HCT116 (cell line): ENCODE measurements around the gene COL23A1. TPM values are rescaled to one million over a fixed set of nuclear protein-coding genes. Genes with fewer than 3 reads are reported as not detected.

ENCODE experiments used
- ATAC-seq: fragments of 200-7000 bp; cut with Tn5 transposase; 2 replicates; pipeline ENCODE4 v1.9.1; 2020; ENCODE audit warnings: mild to moderate bottlenecking, moderate library complexity
- BruUV-seq: library from RNA; stranded (reverse); fragments of 400-500 nt; replicated peaks from 2 replicates; lab custom pipeline; 2021; lab: Mats Ljungman, UMichigan
- CTCF ChIA-PET: fragments of 300-600 bp; sonication (Branson Sonifier 250); formaldehyde crosslinking; loops from one replicate; lab custom pipeline; 2021; ENCODE audit warnings: antibody characterized with exemption; lab: Charles Lee
- POLR2A ChIA-PET: fragments of 300-600, 350-600 bp; sonication (Branson Sonifier 250); formaldehyde crosslinking; loops from one replicate; lab custom pipeline; 2021; ENCODE audit warnings: antibody characterized with exemption; lab: Charles Lee
- RAD21 ChIA-PET, 2 experiments: fragments of 300-600 bp; sonication (Branson Sonifier 250); formaldehyde crosslinking; loops; one replicate each; lab custom pipeline; 2023; ENCODE audit warnings: low total read pairs in 2 of 2; ENCODE audit not compliant: uncharacterized antibody in 2 of 2, unreplicated experiment in 2 of 2, low non-redundant PET in 1 of 2; lab: Charles Lee
- DNase-seq: peaks from one replicate; pipeline ENCODE4 v3.0.0-alpha.2; 2010; ENCODE audit warnings: low read depth, low spot score
- H2AFZ ChIP-seq: fragments of 200-600 bp; shearing (Covaris generic), sonication (generic); 2 replicates; pipeline ENCODE4 v1.6.1; 2017; ENCODE audit warnings: low read depth, mixed run types, mixed read lengths, antibody characterized with exemption, low read length; ENCODE audit not compliant: poor library complexity, severe bottlenecking
- H3K27ac ChIP-seq: 2 replicates; pipeline ENCODE4 v1.5.1; 2012; ENCODE audit warnings: low read depth, low read length
- H3K27me3 ChIP-seq: fragments of 200-600 bp; sonication (generic); 2 replicates; pipeline ENCODE4 v1.6.1; 2016; ENCODE audit warnings: mixed run types, low read length, mixed read lengths; ENCODE audit not compliant: insufficient read depth
- H3K36me3 ChIP-seq, 2 experiments: fragments of 200-500 bp in 1 of 2; fragments of 200-600 bp in 1 of 2; sonication (Bioruptor generic) in 1 of 2; sonication (generic) in 1 of 2; 2 replicates each; pipeline versions ENCODE4 v1.5.1 to v1.6.1; 2014 to 2016; ENCODE audit warnings: low read length in 2 of 2, inconsistent platforms in 1 of 2, mixed read lengths in 1 of 2, mixed run types in 1 of 2; ENCODE audit not compliant: insufficient read depth in 2 of 2, control insufficient read depth in 1 of 2
- H3K4me1 ChIP-seq, 2 experiments: fragments of 200-600 bp in 1 of 2; sonication (generic) in 1 of 2; 2 replicates each; pipeline versions ENCODE4 v1.5.1 to v1.6.1; 2012 to 2017; ENCODE audit warnings: low read length in 2 of 2, inconsistent platforms in 1 of 2, mild to moderate bottlenecking in 1 of 2, mixed read lengths in 1 of 2, mixed run types in 1 of 2, moderate library complexity in 1 of 2; ENCODE audit not compliant: insufficient read depth in 2 of 2, control insufficient read depth in 1 of 2
- H3K4me2 ChIP-seq: fragments of 200-600 bp; sonication (generic); 2 replicates; pipeline ENCODE4 v1.6.1; 2017; ENCODE audit warnings: mixed run types, low read length, mixed read lengths
- H3K4me3 ChIP-seq, 2 experiments: fragments of 200-600 bp in 1 of 2; sonication (generic) in 1 of 2; replicated peaks in 1 of 2; 2 replicates each; pipeline ENCODE4 v1.5.1; 2011 to 2016; ENCODE audit warnings: low read length in 2 of 2, control low read depth in 1 of 2, low read depth in 1 of 2, mild to moderate bottlenecking in 1 of 2, mixed read lengths in 1 of 2, mixed run types in 1 of 2
- H3K79me2 ChIP-seq: fragments of 200-600 bp; sonication (generic); 2 replicates; pipeline ENCODE4 v1.6.1; 2017; ENCODE audit warnings: mild to moderate bottlenecking, mixed run types, low read length, moderate library complexity, mixed read lengths; ENCODE audit not compliant: insufficient read depth
- H3K9ac ChIP-seq: fragments of 200-600 bp; sonication (generic); 2 replicates; pipeline ENCODE4 v1.6.1; 2016; ENCODE audit warnings: low read length, mixed read lengths
- H3K9me2 ChIP-seq: fragments of 200-600 bp; sonication (generic), shearing (Covaris generic); 2 replicates; pipeline ENCODE4 v1.6.1; 2017; ENCODE audit warnings: mixed run types, mild to moderate bottlenecking, moderate library complexity; ENCODE audit not compliant: insufficient read depth
- H3K9me3 ChIP-seq, 2 experiments: fragments of 200-500 bp in 1 of 2; fragments of 200-600 bp in 1 of 2; sonication (Bioruptor generic) in 1 of 2; sonication (generic) in 1 of 2; 2 replicates each; pipeline ENCODE4 v1.6.1; 2014 to 2017; ENCODE audit warnings: low read length in 2 of 2, mixed read lengths in 2 of 2, inconsistent platforms in 1 of 2, low read depth in 1 of 2, mild to moderate bottlenecking in 1 of 2, mixed run types in 1 of 2, moderate library complexity in 1 of 2; ENCODE audit not compliant: control insufficient read depth in 1 of 2, insufficient read depth in 1 of 2
- H4K20me1 ChIP-seq: fragments of 200-600 bp; sonication (generic), shearing (Covaris generic); 2 replicates; pipeline ENCODE4 v1.6.1; 2017; ENCODE audit warnings: mixed run types, mild to moderate bottlenecking, moderate library complexity; ENCODE audit not compliant: insufficient read depth
- CBX3 ChIP-seq: IDR thresholded peaks from 2 replicates; pipeline ENCODE4 v1.6.1; 2012; ENCODE audit warnings: low read depth
- CEBPB ChIP-seq: IDR thresholded peaks from 2 replicates; pipeline ENCODE4 v1.6.1; 2012; ENCODE audit warnings: low read depth
- CTCF ChIP-seq, 3 experiments: fragments of 200-600 bp in 1 of 3; sonication (generic) in 1 of 3; IDR thresholded peaks in 2 of 3; conservative IDR thresholded peaks in 1 of 3; 2 replicates each; pipeline ENCODE4 v1.5.1; 2012 to 2017; ENCODE audit warnings: low read depth in 2 of 3, low read length in 2 of 3, antibody characterized with exemption in 1 of 3, borderline replicate concordance in 1 of 3, control low read depth in 1 of 3, mild to moderate bottlenecking in 1 of 3, mixed read lengths in 1 of 3, mixed run types in 1 of 3, moderate library complexity in 1 of 3; ENCODE audit not compliant: insufficient read depth in 1 of 3
- EGR1 ChIP-seq: IDR thresholded peaks from 2 replicates; pipeline ENCODE4 v1.6.1; 2012; ENCODE audit warnings: low read depth
- ELF1 ChIP-seq: IDR thresholded peaks from 2 replicates; pipeline ENCODE4 v1.6.1; 2012; ENCODE audit warnings: low read depth, borderline replicate concordance
- EZH2 ChIP-seq: fragments of 200-600 bp; sonication (generic); IDR thresholded peaks from 2 replicates; pipeline ENCODE4 v1.6.1; 2017; ENCODE audit warnings: antibody characterized with exemption, mixed run types
- FOSL1 ChIP-seq: IDR thresholded peaks from 2 replicates; pipeline ENCODE4 v1.6.1; 2012; ENCODE audit warnings: low read depth
- POLR2A ChIP-seq: IDR thresholded peaks from 2 replicates; pipeline ENCODE4 v1.7.0; 2011; ENCODE audit warnings: borderline replicate concordance; ENCODE audit not compliant: insufficient read depth, insufficient read length; ENCODE audit errors: extremely low read depth
- POLR2AphosphoS5 ChIP-seq: IDR thresholded peaks from 2 replicates; pipeline ENCODE4 v1.6.1; 2011; ENCODE audit warnings: mild to moderate bottlenecking, low read depth, low read length, moderate library complexity
- RAD21 ChIP-seq: IDR thresholded peaks from 2 replicates; pipeline ENCODE4 v1.6.1; 2012; ENCODE audit warnings: low read depth, mild to moderate bottlenecking
- SIN3A ChIP-seq: IDR thresholded peaks from 2 replicates; pipeline ENCODE4 v1.6.1; 2012; ENCODE audit warnings: low read depth
- SP1 ChIP-seq: IDR thresholded peaks from 2 replicates; pipeline ENCODE4 v1.6.1; 2012; ENCODE audit warnings: low read depth
- SRF ChIP-seq: IDR thresholded peaks from 2 replicates; pipeline ENCODE4 v1.6.1; 2012; ENCODE audit warnings: low read depth
- TCF7L2 ChIP-seq: IDR thresholded peaks from 2 replicates; pipeline ENCODE4 v1.7.0; 2011; ENCODE audit warnings: borderline replicate concordance, inconsistent platforms; ENCODE audit not compliant: insufficient read depth, insufficient read length; ENCODE audit errors: extremely low read depth
- YY1 ChIP-seq: IDR thresholded peaks from 2 replicates; pipeline ENCODE4 v1.6.1; 2011; ENCODE audit warnings: low read length, low read depth, moderate library complexity, mild to moderate bottlenecking; ENCODE audit not compliant: insufficient replicate concordance; ENCODE audit errors: extremely low read depth
- ZBTB33 ChIP-seq: IDR thresholded peaks from 2 replicates; pipeline ENCODE4 v1.6.1; 2011; ENCODE audit warnings: mild to moderate bottlenecking, low read length, moderate library complexity; ENCODE audit not compliant: insufficient replicate concordance; ENCODE audit errors: extremely low read depth
- ZFX ChIP-seq: fragments of 450-650 bp; IDR thresholded peaks from 2 replicates; pipeline ENCODE4 v1.6.1; 2017
- ZNF274 ChIP-seq: fragments of 200-500 bp; sonication (Bioruptor generic); IDR thresholded peaks from 2 replicates; pipeline ENCODE4 v1.6.1; 2014; ENCODE audit warnings: mild to moderate bottlenecking, low read depth, low read length, inconsistent platforms
- intact Hi-C: fragments of 100-400 bp; cut with micrococcal nuclease; formaldehyde crosslinking; loops from 2 replicates; pipeline ENCODE4 v1.10.0; 2022
- total RNA-seq: library from RNA; stranded (reverse); gene quantifications from one replicate; pipeline ENCODE4 v1.2.1, GENCODE V29; 2021; ENCODE audit not compliant: unreplicated experiment
- TF ChIP-seq, protein P1 (sequence below): IDR thresholded peaks from 2 replicates; pipeline ENCODE4 v1.6.1; 2012

Gene COL23A1
- total RNA-seq, 1 experiment from 2014 or later: not detected

DNA sequence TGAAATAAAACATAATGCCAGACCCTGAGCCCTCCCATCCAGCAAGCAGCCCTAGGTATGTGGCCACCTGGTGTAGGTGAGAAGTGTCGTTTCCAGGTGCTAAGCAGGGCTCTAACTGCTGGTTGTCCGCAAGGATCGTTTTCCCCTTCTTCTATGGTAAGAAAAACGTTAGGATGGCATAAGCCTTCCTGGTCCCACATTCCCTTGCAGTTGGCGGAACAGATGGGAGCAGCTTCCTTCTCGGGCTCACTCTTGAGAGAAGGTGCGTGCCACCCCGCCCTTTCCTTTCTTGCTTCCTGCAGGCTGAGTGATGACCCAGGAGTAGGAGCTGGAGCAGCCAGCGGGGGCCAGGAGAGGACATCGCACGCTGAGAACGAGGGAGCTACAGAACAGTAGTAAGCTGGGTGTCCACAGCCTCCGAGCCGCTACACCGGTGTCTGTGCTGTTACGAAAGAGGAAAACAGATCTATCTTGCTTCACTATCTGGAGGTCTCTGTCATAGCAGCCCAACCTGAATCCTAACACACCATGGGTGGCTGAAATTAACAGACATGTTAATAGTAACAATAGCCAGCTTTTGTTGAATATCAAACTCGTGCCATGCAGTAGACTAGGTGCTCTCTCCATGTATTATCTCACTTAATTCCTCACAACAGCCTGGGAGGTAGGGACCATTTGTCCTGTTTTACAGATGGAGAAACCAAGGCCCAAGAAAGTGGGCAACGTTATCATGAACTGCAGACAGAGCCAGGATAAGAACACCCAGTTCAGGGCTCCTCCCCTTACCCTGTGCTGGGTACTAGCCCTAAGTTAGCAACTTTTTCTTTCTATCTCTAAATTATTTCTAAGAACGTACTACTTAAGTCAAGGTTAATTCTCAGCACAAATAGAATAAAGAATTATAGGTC is 139.8 kb downstream of the COL23A1 start:
- RAD21 ChIA-PET: no interaction called here
- Histone ChIP-seq H3K4me1 (no peaks in the 10 kb centered on the region), H3K9ac (no peak overlapping the region), H4K20me1 (no peaks in the 10 kb centered on the region), H3K9me2 (no peaks in the 10 kb centered on the region), H3K36me3 (no peaks in the 10 kb centered on the region), H3K4me2 (no peak overlapping the region), H2AFZ (no peak overlapping the region), H3K79me2 (no peaks in the 10 kb centered on the region), H3K27ac (no peak overlapping the region), H3K4me3 (no peak overlapping the region), H3K9me3 (no peaks in the 10 kb centered on the region), H3K27me3 (no peaks in the 10 kb centered on the region)
- CTCF ChIA-PET: interaction anchor here (1.1 kb wide), 1 partner anchor 11 kb away, joined by 4 read pairs; no protein-coding TSS in a partner anchor
- BruUV-seq: no TSS peak
- ATAC-seq (no peak), DNase-seq (no peak)
- no peak for TF ChIP-seq POLR2AphosphoS5
- no peak for TF ChIP-seq CBX3
- TF ChIP-seq CTCF (IDR thresholded peaks at IDR 0.05 in 2 of 3, conservative IDR thresholded peaks at IDR 0.05 in 1 of 3; ENCODE audit: borderline replicate concordance in 1 of 3, insufficient read depth in 1 of 3, low read depth in 2 of 3, low read length in 2 of 3): no peak
- no peak for TF ChIP-seq ZFX
- TF ChIP-seq ELF1: no peak
- TF ChIP-seq ZBTB33: no peak
- TF ChIP-seq SIN3A: no peak
- no peak for TF ChIP-seq EZH2
- TF ChIP-seq ZNF274: no peak
- TF ChIP-seq EGR1: no peak
- no peak for TF ChIP-seq SRF
- TF ChIP-seq, protein P1, sequence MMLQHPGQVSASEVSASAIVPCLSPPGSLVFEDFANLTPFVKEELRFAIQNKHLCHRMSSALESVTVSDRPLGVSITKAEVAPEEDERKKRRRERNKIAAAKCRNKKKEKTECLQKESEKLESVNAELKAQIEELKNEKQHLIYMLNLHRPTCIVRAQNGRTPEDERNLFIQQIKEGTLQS: no peak
- TF ChIP-seq FOSL1: no peak
- TF ChIP-seq POLR2A: no peak
- TF ChIP-seq YY1: no peak
- TF ChIP-seq TCF7L2: no peak
- TF ChIP-seq SP1: no peak
- no peak for TF ChIP-seq CEBPB
- TF ChIP-seq RAD21: no peak
- intact Hi-C loops: no loop called here
- POLR2A ChIA-PET: no interaction called here
